GM10266 (cell line): Measurements from ENCODE around the gene ZFHX3.

Experiments
- DNase-seq: peaks from one replicate; pipeline ENCODE4 v3.0.0; 2012; ENCODE audit errors: extremely low spot score
- CTCF ChIP-seq: IDR thresholded peaks from 2 replicates; pipeline ENCODE4 v1.5.1; 2012; ENCODE audit warnings: mild to moderate bottlenecking, low read depth; ENCODE audit not compliant: control insufficient read depth, insufficient read depth; ENCODE audit errors: missing control alignments

ZFHX3 gene

GRCh38 chr16:72860726-72861562 lies 187.0 kb downstream of the ZFHX3 start:
- DNase-seq: no peak
- no peak for TF ChIP-seq CTCF

GRCh38 chr16:72859581-72859980 lies 188.3 kb downstream of the ZFHX3 start:
- DNase-seq: no peak
- TF ChIP-seq CTCF: no peak

DNA sequence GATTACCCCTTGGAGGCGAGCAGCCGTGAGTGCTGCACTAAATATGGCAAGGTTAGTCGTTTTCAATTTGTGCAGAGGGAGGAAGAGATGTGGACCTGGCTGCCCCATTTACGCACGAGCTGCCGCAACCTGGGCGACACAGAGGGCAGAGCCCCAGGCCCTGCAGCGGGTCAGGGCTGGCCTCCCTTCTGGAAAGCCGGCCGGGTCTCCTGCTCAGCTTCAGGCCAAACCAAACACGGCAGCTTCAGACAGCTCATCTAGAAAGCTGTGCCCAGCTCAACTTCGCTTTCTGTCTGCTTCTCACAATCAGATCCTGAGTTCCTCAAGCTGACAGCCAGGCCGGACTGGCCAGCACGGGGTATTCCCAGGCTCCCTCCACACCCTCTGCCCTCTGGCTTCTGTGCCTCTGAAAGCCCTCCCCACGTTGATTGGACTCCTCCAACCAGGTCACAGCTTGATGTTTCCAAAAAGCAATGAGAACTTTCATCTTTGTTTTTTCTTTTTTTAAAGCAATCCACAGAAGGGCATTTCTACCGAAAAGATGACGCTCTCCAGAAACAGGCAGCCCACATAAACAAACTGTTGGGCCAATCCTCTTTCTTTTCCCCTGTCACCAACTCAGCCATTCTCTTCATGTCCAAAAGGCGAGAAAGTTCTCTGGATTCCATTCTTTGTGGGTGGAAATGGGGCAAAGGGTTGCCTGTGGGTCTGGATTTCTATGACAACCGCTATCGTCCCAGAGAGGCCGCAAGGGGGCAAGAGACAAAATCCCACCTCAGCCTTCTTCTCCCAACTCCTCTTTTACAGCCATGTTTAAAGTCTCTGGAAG lies 189.0 kb downstream of the ZFHX3 start:
- TF ChIP-seq CTCF: no peak
- no peak for DNase-seq

GRCh38 chr16:72857834-72858664 lies 189.9 kb downstream of the ZFHX3 start:
- TF ChIP-seq CTCF: no peak
- DNase-seq: no peak

- peak; percentile 53 for TF ChIP-seq CTCF
- peak; percentile 60 for DNase-seq
Observed at GRCh38 chr16:72856797-72857196, 191.1 kb downstream of the ZFHX3 start.

GRCh38 chr16:72854267-72854959 lies 193.5 kb downstream of the ZFHX3 start:
- DNase-seq: no peak
- TF ChIP-seq CTCF: no peak
